Activated T-cell treated with anti-CD3 and anti-CD28 coated beads for 48 hours (primary cell): ENCODE results near the gene CAPN8.
A peak's percentile ranks its signal among the peaks of the same experiment; 100 is the strongest.

Source experiments
- DNase-seq: peaks from one replicate; pipeline ENCODE4 v3.0.0-alpha.2; 2020; ENCODE audit warnings: low read depth

Gene CAPN8

DNA sequence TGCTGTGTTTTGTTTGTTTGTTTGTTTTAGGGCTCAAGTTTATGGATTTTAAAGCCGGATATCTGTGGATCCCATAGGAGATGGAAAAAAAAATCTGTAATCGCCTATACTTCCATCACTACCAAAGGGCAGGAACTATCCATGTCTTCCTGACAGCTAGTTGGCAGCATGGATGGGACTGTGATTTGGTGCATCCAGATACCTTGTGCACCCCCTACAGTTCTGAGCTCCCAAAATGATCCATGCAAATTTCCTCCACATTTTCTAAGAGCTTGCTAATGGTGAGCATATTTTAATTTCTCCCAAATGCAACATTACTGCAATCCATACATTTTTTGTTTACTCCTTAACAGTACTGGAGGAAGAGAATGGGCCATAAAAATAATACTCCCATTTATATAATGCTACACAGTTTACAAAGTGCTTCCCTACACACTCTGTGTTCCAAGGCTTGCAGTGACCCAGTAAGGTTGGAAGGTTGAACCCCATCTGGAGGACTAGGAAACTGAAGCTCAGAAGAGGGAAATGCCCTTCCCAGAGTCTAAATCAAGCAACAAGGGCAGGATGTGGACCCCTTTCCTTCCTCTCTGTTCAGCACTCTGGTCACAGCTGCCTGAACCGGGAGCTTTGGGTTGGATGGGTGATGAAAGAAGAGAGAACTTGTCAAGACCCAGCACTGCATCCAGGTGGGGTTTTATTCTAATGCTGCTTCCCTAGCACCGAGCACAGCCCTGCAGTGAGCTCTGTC, 48.0 kb downstream of the CAPN8 start:
- DNase-seq = no peak

DNA sequence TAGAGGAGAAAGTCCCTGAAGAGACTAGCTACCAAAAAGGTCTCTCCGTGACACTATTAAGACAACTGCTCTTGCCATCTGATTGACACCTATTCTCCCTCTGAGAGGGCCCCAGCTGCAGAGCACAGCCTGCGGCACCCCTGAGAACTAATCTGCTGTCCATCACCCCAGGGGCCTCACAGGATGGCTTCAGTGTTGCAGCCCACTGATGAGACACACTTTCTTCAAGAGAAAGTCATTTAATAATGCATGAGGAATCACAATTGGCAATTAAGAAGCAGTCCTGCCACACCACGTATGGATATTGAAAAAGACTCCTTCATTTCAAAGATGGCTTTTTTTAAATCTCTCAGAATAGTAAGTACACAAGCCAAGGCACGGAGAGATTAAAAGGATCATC, 48.9 kb downstream of the CAPN8 start:
- no peak for DNase-seq

DNA sequence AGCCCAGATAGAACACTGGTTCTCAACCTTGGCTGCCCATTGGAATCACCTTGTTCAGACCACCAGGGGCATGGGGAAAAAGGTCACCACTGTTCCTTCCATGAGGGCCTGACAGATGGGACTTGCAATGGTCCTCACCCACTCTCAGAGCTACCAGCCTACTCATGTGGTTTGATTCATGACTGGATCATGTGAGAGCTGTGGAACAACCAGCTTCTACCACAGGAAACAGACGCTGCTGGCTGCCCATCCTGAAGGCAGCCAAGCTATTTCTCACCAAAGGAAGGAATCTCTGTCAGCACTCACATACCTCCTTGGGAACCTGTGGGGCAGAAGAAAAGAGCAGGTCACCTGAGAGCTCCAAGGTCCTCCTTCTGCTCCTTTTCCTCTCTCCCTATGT, 53.6 kb downstream of the CAPN8 start:
- DNase-seq = no peak

DNA sequence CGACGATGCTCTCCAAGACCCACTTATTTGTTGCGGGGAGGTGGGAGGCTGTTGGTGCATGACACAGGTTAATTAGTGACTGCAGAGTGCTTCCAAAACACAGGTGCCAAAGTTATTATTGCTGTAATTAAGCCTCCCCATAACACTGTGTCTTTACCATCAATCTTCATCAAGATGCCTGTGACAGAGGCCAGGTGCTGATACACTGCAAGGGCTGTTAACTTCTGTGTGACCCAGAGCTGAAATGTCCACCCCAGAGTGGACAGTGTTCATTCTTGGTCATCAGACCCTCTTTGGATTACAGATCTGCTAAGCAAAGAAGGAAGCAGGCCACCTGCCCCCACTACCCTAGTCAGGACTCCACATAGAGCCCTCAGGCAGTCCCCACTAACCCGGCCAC, 55.5 kb downstream of the CAPN8 start:
- DNase-seq = no peak

DNA sequence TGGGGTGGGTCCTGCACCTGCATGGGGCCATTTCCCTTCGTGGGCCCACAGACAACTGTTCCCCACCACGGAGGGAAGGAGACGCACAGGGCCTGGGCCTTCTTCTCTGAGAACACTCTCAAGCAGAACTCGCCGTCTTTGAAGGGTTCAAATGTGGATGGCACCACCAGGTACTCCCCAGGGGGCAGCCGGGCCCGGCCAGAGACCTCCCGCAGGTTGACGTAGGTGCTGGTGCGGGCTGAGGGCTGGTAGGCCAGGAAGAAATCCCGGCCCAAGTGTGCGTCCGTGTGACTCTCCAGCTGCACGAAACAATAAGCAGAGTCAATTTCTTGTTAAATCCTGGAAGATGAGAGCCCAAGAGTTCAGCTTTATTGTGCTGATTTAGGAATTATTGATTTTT, 56.4 kb downstream of the CAPN8 start:
- no peak for DNase-seq

DNA sequence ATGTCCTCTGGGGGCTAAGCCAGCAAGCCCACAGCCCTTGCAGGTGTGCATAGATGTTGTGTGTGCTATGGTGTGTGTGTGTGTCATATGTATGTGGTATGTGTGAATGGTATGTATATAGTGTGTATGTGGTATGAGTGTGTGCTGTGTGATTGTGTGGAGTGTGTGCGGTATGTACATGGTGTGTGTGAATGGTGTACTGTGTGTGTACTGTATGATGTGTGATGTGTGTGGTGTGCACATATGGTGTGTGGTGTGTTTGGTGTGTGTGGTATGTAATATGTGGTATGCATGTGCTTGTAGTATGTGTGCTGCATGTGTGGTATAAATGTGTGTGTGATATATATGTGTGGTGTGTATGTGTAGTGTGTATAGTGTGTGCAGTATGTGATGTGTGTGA, 107.0 kb downstream of the CAPN8 start:
- DNase-seq = no peak

DNA sequence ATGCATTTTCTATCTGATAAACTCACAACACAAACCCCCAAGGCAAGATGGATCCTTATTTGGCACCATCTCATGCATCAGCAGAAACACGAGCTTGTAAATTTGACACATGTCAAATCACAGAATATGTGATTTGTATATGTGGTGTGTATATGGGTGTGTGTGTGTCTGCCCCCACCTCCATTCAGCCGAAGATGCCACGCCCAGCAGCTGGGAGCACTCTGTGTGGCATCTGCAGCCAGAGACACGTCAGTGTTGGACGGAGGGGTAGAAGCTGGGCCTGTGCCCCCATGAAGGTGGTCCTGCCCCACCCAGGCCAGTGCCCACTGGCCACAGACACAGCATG, 108.4 kb downstream of the CAPN8 start:
- no peak for DNase-seq

DNA sequence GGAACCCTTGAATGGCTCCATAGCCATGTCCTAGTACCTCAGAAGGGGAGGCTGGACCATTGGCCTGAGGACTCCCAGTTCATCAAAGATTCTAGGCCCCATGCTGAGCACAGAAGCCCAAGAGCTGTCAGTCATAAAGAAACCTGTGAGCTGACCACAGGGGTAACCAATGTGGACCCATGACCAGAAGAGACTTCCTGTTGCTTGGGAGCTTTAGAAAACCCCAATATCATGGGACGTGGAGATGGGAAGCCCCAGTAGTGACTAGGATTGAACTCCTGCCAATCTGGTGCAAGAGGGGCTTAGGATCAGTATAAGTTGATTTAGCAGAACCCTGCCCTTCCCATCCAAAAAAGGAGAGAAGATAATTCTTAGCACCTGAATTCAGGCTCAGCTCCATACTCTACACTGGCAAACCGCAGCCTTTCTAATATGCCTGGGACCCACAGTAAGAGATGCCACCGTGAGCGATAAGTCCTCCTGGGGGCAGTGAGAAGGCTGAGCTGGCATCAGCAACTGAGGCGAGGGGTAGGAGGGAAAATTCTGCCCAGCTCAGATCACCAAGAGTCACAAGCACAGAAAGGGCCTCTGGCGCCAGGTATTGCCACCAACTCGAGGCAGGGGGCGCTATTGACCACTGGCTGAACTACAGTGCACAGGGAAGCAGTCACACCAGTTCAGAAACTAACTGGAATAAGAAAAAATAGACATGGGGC, 108.9 kb downstream of the CAPN8 start:
- DNase-seq = peak; percentile 55

DNA sequence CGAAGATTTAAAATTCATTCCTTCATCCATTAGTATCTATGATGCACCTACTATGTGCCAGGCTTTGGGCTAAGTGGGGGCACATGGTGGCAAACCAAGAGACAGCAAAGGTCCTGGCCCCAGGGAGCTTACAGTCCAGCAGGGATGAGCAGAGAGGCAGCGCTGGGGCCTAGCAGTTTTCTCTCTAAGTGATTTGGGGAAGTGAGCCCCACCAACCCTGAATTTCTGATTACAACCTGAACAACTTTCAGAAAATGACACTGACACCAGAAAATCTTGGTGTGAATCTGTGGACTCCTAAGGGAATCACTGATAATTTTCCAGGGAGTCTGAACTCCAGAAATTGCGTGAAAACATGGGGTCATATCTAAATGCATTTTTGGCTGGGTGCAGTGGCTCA, 111.5 kb downstream of the CAPN8 start:
- DNase-seq = no peak

DNA sequence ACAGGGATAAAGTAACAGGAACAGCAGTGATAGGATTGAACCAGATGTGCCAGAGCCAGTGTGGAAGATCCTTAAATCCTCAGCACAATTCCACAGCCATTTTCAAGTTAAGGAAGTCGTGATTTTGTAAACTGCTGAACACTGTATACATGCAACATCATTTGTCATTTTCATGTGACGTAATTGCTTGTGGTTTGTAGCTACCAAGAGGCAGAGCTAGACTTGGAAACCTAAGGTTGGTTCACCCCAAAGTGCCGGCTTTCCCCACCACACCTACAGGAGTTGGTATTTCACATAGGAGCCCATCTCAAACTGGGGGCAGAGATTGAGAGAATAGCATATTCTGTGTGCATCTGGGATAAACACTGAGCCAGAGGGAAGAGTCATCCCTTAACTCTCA, 113.9 kb downstream of the CAPN8 start:
- no peak for DNase-seq

DNA sequence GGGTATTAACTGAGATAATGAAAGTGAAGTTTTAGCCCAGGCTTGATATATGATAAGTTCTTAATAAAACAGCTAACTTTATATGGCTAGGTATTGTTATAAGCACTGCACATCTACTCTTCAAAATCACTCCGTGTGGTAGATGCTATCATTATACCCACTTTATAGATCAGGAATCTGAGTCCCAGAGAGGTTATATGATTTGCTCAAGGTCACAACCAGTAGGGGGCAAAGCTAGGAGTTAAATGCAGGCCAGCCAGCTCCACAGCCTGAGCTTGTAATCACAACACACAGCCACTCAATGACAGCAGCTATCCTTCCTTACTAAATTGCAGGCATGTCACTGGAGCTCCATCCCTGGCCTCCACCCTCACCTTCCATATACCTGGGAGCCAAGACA, 115.8 kb downstream of the CAPN8 start:
- no peak for DNase-seq

DNA sequence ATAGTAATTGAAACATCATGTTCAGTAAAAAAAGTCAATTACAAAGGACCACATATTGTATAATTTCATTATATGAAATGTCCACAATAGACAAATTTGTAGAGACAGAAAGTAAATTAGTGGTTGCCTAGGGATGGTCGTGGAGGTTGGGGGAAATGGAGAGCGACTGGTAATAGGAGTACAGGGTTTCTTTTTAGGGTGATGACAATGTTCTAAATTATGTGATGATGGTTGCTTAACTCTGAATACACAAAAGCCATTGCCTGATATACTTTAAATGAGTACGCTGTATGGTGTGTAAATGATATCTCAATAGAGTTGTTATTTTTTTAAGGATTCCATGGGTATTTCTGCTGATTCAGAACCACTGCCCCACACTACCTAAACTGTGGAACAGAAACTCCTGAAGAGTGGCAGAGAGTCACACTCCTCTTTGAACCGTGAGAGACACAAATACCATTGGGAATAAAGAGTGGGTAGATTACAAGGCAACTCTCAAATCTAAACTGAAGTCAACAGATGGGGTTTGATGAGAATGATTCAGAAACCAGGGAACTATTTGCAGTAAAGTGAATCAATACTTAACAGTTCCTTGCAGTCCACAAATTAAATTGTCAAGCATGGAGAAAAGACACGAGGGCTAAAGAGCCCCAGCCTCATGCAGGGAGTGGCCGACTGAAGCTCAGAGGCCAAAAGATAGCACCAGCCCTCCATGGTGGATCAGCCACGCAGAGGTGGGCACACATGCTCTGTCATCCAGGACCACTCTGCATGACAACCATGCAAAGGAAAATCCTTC, 118.0 kb downstream of the CAPN8 start:
- DNase-seq = no peak

DNA sequence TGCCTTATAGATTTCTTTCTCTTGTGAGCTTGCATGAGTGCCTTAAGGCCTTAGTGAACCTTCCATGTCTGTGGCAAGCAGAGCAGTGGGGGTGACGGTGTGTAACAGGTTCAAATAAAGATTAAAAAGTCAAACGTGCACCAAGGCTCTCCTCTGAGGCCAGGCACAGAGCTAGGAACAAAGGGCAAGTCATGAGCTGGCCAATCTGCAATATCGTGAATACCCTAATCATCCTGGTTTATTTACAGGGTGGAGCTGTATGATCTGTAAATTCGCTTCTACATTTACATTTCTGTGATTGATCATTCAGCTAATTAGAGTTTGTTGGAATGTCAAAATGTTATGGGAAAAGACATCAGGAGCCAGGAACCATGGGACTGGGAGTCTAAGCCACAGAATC, 120.2 kb downstream of the CAPN8 start:
- no peak for DNase-seq

DNA sequence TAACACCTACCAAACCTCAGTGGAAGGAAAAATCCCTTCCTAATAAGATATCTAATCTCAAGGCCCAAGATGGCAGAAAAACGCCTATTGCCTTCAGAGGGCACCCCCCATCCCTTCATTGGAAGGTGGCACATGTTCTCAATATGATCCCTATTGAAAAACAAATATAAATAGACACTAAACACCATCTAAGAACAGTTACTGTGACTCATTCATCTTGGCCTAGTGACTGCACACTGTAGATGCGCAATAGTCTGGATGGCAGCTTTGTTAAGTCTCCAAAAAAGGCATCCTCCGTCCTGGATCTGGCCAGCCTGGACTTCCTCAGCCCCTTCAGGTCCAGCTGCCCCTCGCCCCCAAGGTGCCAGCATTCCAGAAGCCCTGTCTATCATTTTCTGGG, 121.9 kb downstream of the CAPN8 start:
- DNase-seq = no peak

DNA sequence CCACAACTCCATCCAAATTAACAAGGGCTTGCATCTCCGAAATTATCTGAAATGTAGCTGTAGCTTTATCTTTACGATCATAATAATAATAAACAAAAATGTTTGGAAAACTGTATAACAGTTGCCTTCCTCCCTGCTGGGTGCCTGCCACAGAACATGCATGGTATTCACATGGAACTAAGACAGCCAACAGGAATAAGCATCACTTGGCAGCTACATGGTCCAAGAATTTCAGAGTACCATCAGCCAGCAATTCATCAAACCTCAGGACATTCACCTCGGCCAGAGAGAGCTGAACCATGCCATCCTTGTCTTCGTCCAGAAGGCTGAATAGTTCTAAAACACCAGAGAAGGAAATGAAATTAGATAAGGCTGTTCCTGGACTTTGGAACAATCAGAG, 122.7 kb downstream of the CAPN8 start:
- no peak for DNase-seq

DNA sequence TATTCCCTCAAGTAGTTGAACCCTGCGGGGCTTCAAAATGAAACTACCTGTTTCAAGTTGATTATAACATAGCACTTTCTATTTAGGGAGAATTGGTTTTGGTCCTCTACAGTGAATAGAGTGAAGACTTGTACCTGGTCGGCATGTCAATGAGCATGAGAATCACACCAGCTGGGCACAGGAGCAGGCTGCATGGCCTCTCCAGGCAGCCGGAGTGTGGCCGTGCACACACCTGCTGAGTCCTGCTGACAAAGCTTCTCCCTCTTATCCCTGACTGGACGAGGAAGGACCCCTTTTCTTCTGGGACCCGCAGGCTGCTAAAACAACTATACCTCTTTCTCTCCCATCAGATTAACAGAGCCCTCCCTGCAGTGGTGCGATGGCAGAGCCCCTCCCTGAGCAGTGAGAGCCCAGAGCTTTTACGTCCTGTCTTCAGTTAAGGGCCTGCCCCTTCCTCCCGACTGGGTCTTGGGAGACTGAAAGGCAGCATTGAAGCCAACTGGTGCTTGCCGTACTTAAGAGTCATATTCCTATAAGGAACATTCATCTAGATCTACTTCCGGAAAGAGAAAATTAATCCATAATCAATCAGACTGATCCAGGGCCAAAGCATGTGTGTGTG, 124.9 kb downstream of the CAPN8 start:
- no peak for DNase-seq

DNA sequence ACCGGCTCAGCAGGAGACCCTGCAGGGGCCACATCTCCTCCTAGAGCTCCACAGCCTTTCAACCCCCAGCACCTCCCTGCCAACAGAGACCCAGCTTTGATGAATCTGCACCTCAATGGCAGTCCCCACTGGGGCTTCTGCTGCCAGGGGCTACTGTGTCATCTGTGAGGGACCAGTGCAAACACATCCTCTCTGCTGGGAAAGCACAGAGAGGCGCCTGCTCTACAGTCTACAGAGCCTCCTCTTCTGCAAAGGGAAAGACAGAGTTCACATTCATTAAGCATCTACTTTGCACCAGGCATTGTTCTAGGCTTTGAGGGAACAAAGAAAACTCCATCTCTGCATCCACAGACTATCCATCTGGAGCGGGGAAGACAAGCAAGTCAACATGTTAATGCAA, 125.8 kb downstream of the CAPN8 start:
- DNase-seq = no peak

DNA sequence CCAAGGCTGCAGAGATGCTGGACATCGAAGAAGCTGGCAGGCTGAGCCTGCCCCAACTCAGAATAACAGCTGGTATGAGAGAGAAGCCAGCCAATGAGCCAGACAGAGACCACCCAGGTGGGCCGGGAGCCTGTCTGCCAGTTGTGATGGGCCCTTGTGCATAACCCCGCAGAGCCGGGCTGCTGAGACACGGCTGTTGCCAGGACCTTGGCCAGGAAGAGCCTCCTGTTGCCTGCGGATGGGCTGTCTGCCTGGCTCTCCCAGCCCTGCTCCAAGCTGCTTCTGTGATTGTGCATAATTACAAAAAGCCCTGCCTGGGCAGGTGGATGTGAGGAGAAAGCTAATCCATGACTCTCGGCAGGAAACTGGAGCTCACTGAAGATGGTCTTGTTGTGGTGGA, 126.5 kb downstream of the CAPN8 start:
- no peak for DNase-seq

DNA sequence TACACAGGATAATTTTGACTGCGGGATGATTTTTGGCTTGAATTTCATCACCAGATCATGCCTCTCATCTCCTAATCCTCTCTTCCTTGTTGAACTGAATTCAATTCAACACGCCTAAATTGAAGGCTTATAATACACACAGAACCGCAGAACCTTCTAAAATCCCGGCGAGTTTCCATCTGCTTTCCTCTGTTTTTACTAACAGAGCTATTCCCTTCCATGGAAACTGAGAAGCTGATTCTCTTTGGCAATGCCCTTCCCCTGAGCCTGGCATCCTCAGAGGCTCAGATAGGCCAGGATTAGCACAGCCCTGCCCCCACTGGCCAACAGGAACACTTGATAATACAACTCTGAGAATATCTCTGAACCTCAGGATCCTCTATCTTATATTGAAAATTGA, 130.2 kb downstream of the CAPN8 start:
- no peak for DNase-seq

DNA sequence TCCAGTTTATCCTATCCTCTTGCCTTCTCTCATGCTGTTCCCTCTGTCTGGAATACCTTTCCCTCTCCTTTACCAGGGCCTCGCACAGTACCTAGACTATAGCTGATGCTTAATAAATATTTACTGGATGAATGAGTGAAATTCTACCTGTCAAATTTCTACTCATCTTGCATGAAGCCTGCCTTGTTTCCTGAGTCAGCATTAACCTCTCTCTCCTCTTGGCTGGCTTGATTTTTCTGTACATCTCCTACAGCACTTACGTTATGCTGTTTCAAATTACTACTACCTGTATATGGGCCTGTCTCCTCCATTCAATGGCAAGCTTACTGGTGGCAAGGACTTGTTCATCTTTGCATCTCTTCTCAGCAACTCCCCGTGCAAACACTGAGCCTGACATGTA, 130.8 kb downstream of the CAPN8 start:
- DNase-seq = no peak

DNA sequence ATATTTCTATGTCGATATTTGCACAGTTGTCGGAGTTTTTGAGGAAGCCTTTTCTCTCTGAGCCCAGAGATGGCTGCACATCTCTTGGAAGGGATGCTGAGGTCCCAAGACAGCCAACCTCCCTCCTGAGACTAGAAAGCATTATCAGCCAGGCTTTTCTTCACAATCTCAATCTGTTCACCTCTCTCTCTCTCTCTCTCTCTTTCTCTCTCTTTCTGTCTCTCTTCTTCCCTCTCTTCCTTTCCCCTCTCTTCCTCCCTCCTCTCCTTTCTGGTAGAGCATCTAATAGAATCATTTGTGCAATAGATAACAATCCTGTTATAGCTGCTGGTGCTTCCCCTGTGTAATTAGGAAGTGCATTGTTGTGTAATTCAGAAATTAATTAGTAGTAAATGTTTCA, 131.8 kb downstream of the CAPN8 start:
- DNase-seq = no peak

DNA sequence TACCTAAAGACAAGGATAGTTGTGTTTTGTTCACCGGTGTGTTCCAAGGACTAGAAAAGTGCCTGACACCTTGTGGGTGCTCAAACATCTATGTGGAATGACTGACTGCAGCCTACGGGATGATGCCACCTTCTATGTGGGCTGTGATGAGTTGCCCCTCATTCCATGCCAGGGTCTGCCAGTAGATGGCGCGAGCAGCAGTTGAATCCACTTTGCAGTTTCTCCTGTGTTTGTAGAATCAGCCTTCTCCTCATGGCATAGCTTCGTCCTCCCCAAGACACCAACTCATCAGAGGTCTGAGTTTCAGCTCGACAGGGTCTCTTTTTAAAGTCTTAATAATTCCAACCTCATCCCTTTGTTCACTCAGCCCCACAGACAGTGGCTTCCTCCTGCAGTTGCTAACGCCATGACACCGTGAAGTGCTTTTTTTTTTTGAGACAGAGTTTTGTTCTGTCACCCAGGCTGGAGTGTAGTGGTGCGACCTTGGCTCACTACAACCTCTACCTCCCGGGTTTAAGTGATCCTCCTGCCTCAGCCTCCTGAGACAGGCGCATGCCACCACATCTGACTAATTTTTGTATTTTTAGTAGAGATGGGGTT, 133.7 kb downstream of the CAPN8 start:
- peak; percentile 54 for DNase-seq
